Suppressor macrophage treated with lipopolysaccharide for 1 hour (primary cell): Measurements from ENCODE around the gene CES4A.
"Not testable (repeated sequence)": the region's sequence is repeated elsewhere in the genome, so short reads cannot be mapped to it uniquely, and the experiment has no call there.

ENCODE experiments used
- DNase-seq, 3 donors: peaks; one replicate each; pipeline ENCODE4 v3.0.0-alpha.2; 2020 to 2022

CES4A gene

DNA sequence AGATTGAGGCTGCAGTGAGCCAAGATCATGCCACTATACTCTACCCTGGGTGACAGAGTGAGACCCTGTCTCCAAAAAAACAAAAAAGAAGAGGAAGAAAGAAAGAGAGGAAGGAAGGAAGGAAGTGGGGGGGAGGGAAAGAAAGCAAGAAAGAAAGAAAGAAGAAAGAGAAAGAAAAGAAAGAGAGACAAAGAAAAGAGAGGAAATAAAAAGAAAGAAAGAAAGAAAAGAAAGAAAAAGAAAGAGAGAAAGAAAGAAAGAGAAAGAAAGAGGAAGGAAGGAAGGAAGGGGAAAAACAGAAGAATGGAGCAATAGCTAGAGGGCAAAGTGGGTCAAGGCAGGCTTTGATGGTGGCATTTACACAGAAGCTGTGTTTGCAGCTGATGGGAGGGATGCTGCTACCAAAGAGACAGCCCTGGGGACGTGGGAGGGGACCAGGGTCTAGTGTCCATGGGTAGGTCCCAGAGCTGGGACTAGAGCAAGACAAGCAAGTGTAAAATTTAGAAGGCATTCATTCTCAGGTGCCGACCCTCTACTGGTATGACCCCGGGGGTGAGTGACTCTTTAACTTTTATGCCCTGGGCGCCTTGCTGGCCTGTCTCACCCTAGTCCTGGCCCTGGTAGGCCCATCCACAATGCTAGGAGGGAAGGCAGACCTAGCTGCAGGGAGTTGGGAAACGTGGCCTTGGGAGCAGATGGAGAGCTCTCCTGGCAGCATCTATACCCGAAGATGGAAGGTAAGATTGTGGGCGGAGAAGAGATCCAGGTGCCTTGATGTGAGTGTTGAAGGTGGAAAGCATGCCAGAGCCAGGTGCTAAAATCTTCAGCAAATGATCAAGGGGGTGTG, 29.3 kb upstream of the CES4A start:
- DNase-seq: no peak

DNA sequence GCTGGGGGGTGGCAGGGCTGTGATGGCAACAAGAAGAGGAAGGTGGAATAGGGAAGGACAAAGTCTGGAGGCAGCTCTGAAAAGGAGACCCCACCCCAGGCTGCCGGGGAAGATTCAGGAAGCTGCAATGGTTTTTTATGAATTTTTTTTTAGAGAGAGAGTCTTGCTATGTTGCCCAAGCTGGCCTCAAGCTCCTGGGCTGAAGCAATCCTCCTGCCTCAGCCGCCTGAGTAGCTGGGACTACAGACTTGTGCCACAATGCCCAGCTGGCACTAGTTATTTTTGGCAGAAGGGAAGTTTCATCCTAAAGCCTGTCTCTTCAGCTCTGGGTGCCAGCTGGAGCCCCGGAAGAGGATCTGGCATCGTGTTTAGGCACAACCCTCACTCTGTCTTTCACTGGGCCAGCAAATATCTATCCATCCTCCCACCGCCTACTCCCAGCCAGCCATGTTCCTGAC, 28.7 kb upstream of the CES4A start:
- peak; percentile 36 to 41 (median 39) for DNase-seq

DNA sequence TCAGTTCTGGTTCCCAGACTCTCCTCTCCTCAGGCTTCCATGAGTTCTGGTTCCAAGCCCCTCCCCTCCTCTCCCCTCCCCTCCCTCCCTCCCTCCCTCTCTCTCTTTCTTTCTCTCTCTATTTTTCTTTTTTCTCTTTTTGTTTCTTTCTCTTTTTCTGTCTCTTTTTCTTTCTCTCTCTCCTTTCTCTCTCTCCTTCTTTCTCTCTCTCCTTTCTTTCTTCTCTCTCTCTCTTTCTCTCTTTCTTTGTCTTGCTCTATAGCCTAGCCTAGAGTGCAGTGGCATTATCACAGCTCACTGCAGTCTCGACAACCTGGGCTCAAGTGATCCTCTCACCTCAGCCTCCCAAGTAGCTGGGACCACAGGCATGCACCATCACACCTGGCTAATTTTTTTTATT, 28.1 kb upstream of the CES4A start:
- no peak for DNase-seq

DNA sequence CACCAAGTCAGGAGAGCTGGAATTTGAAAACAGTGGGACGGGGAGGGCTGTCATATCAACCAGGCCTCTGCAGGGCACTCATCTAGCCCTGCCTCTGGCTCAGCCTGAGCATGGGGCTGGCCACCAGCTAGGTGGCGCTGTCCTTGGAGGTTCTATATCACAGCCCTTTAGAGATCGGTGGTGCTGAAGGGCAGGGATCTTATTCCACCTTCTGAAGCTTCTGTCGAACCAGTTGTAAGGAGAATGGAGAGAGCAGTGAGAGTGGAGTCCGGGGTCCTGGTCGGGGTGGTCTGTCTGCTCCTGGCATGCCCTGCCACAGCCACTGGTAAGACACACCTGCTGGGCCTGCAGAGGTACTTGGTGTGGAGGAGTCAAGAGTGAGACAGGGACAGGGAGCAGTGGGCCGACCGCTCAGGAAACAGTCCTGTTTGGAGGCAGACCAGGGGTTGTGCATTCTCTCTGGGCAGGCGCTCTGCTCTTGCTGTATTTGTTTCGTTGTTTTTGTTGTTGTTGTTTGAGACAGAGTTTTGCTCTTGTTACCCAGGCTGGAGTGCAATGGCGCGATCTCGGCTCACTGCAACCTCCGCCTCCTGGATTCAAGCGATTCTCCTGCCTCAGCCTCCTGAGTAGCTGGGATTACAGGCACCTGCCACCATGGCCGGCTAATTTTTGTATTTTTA, 27.2 kb upstream of the CES4A start, which contains the start of gene CES3:
TSS of gene CES3 (plus strand) at position 202 of the 680 bp plus-strand sequence. CDS start at position 244, 42 bp downstream.
- peak; percentile 67 to 81 (median 70) for DNase-seq

DNA sequence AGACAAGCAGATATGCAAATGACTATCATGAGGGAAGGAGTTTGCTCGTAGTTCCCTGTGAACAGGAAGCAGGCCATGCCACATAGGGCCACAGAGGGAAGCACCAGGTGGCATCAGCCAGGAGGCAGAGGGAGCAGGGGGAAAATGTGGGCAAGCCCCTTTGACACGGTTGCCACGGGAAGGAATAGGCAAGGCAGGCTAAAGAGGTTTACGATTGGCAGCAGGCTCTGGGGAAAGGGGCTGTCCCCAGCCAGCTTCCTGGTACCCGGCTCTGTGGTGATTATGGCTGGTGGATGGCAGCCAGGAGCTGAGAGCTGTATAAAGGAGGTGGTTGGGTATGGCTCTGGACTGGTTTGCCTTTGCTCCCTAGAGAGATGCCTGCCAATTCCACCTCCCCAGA, 26.5 kb upstream of the CES4A start:
- peak; percentile 16 to 44 (median 35) for DNase-seq

DNA sequence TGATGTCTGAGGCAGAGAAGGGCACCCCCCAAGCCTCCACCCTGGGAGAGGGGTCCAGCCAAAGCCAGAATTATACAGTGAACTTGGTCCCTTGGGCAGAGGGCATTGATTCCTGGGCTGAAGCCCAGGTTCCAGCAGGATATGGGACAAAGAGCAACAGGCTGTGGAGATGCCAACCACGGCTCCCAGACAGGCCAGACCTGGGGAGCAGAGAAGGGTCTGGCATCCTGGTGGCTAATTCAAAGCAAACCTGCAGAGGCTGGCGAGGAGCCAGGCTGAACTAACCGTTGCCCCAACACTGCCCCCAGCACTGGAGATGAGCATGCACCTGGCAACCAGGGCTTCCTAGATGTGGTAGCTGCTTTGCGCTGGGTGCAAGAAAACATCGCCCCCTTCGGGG, 24.3 kb upstream of the CES4A start:
- no peak for DNase-seq

DNA sequence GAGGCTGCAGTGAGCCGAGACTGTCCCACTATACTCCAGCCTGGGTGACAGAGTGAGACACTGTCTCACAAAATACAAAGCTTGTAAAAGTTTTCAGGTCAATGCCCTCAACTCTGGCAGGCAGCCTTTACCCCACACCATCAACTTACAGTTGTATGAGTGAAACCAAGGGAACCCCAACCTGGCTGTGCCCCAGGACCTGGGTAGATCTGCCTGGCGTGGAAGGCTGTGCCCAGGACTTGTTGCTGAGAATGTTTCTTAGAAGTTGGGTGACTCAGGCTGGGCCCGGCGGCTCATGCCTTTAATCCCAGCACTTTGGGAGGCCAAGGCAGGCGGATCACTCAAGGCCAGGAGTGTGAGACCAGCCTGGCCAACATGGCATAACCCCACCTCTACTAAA, 19.5 kb upstream of the CES4A start:
- no peak for DNase-seq

DNA sequence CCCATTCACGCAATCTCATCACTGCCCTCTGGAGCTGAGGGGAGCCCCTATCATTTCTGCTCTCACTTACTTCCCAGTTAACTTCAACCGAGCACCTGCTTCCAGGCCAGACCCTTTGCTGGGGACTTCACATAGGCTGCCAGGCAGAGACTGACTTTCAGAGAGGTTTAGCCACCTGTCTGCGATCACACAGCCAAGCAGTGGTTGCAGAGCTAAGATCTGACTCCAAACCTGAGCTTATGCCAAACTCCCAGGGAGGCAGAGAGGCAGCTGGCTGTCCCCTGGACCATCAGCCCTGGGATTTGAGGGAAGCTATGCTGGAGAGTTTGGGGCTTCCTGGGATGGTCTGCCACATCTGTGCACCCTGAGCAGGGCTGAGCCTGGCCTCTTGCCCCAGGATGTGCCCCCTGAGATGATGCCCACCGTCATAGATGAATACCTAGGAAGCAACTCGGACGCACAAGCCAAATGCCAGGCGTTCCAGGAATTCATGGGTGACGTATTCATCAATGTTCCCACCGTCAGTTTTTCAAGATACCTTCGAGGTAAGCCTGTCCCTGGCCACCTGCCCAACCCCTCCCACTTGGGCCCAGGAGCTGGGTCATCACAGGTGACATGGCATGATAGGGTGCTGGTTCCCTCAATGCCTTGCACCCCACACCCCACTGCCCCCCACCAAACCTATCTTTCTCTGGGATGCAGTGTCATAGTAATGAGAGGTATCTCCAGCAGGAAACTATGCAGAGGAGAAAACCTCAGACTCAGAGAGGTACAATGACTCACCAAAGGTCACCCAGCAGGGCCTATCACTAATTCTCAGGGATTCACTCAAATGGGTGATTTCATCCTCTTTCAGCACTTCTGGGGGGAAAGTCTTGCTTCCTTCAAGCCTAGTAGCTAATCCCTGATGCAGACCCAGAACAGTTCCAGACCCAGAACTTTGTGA, 17.3 kb upstream of the CES4A start:
- peak in 1 of 3 donors; percentile 17 for DNase-seq

DNA sequence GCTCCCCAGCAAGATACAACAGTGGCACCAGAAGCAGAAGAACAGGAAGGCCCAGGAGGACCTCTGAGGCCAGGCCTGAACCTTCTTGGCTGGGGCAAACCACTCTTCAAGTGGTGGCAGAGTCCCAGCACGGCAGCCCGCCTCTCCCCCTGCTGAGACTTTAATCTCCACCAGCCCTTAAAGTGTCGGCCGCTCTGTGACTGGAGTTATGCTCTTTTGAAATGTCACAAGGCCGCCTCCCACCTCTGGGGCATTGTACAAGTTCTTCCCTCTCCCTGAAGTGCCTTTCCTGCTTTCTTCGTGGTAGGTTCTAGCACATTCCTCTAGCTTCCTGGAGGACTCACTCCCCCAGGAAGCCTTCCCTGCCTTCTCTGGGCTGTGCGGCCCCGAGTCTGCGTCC, 15.4 kb upstream of the CES4A start:
- peak in 1 of 3 donors; percentile 10 for DNase-seq

DNA sequence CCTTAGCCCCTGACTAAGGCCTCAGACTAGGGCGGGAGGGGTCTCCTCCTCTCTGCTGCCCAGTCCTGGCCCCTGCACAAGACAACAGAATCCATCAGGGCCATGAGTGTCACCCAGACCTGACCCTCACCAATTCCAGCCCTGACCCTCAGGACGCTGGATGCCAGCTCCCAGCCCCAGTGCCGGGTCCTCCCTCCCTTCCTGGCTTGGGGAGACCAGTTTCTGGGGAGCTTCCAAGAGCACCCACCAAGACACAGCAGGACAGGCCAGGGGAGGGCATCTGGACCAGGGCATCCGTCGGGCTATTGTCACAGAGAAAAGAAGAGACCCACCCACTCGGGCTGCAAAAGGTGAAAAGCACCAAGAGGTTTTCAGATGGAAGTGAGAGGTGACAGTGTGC, 14.7 kb upstream of the CES4A start:
- DNase-seq: peak in 1 of 3 donors; percentile 10

DNA sequence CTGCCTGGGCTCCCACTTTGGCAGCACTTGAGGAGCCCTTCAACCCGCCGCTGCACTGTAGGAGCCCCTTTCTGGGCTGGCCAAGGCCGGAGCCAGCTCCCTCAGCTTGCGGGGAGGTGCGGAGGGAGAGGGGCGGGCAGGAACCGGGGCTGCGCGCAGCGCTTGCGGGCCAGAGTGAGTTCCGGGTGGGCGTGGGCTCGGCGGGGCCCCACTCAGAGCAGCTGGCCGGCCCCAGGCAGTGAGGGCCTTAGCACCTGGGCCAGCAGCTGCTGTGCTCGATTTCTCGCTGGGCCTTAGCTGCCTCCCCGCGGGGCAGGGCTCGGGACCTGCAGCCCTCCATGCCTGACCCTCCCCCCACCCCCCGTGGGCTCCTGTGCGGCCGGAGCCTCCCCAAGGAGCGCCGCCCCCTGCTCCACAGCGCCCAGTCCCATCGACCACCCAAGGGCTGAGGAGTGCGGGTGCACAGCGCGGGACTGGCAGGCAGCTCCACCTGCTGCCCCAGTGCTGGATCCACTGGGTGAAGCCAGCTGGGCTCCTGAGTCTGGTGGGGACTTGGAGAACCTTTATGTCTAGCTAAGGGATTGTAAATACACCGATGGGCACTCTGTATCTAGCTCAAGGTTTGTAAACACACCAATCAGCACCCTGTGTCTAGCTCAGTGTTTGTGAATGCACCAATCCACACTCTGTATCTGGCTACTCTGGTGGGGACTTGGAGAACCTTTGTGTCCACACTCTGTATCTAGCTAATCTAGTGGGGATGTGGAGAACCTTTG, 14.0 kb upstream of the CES4A start:
- not testable (repeated sequence) for DNase-seq

DNA sequence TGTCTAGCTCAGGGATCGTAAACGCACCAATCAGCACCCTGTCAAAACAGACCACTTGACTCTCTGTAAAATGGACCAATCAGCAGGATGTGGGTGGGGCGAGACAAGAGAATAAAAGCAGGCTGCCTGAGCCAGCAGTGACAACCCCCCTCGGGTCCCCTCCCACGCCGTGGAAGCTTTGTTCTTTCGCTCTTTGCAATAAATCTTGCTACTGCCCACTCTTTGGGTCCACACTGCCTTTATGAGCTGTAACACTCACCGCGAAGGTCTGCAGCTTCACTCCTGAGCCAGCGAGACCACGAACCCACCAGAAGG, 13.5 kb upstream of the CES4A start:
- peak in 2 of 3 donors; percentile 31 to 37 for DNase-seq

DNA sequence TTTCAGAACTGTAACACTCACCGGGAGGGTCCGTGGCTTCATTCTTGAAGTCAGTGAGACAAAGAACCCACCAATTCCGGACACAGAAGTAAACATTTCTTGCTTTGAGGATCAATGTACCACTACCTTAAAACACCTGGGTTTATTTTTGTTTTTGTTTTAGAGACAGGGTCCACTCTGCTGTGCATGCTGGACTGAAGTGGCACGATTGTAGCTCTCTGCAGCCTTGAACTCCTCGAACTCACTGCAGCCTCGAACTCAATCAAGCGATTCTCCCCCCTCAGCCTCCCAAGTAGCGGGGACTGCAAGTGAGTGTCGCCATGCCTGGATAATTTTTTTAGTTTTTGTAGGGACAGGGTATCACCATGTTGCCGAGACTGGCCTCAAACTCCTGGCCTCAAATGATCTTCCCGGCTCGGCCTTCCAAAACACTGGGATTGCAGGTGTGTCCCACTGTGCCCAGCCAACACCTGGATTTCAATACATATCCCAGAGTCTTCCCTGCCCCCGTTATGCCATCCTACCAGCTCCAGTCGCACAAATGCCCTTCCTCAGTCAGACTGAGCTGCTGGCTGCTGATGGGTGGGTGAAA, 13.0 kb upstream of the CES4A start:
- DNase-seq: peak in 1 of 3 donors; percentile 12

DNA sequence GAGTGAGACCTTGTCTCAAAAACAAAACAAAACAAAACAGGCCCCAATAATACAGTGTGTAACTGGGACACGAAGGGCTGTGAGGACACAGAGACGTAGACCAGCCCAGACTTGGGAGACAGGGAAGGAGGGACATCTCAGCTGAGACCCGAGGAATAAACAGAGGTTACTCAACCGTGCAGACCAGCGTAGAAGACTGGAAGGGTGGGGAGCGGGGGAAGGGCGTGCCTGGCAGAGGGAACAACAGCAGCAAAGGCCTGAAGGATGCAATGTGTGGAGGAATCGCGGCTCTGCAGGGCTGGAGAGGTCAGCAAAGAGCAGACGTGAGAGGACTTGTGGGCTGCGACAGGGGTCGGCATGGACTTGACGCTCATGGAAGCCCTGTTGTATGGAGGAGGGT, 11.6 kb upstream of the CES4A start:
- peak in 1 of 3 donors; percentile 10 for DNase-seq

DNA sequence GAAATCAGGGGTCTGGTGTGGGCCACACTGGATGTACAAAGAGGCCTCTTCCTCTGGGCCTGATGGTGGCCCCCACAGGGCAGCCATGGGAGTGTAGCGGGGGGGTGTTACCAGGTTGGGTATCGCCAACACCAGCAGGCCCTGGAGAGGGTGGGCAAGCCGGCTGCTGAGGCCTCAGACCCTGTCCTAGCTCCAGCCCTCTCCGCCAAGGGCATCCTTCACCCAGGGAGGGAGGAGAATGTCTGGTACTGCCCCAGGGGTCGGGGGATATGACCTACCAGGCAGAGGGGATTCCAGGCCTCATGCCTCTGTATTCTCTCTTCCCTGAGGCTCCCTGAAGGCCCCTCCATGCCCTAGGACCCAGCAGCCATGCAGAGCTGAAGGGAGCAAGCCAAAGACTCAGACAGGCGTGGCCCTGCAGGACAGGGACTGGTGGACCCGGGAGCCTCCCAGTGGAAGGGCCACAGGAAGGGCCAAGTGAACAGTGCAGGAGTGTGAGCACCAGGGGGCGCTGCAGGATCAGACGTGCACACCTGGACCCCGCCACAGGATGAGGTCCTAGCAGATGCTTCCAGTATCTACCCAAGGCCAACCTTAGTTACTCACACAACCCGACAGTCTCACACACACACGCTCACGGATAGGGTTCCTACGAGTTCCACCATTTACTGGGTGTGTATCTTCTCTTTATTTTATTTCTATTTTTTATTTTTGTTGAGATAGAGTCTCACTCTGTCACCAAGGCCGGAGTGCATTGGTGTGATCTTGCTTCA, 10.9 kb upstream of the CES4A start:
- DNase-seq: peak; percentile 89 to 94 (median 91)

DNA sequence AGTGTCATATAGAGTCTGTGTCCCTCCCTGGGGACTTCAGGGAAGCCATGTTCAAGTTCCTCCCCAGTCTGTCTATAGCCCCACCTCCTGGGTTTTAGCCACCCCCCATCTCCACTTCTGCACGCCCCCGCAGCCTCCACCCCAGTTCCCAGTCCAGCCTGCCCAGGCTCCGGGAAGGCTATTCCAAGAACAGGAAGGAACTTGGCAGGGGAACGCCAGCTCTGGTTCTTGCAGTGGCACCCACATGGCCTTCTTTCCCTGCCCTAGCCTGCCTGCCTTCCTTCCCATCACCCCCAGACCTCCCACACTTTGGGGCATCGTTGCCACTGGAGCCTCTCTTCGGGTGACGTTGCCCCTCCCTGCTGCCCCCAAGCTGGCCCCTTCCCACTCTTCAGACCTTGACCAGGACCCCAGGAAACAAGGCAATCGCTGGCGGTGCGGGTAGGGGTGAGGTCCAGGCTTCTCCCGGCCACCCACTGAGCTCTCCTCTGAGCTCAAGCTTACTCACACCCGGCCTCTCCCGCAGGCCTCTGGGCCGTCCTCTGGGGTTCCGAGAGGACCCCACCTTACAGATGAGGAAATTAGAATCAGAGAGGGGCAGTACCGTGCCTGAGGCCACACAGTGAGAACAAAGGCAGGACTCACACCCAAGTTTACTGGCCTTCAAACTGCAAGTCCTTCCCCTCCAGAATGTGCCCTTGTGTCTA, 9.2 kb upstream of the CES4A start:
- peak; percentile 81 to 91 (median 81) for DNase-seq

DNA sequence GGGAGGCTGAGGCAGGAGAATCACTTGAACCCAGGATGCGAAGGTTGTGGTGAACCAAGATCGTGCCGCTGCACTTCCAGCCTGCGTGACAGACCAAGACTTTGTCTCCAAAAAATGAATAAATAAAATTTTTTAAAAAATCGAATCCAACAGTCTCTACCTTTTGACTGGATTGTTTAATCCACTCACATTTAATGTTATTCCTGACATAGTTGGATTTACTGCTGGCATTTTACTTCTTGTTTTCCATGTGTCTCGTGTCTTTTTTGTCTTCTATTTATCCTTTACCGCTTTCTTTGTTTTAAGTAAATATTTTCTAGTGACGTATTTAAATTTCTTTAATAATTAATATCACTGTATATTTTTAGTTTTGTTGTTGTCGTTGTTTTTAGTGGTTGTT, 5.4 kb upstream of the CES4A start:
- no peak for DNase-seq

DNA sequence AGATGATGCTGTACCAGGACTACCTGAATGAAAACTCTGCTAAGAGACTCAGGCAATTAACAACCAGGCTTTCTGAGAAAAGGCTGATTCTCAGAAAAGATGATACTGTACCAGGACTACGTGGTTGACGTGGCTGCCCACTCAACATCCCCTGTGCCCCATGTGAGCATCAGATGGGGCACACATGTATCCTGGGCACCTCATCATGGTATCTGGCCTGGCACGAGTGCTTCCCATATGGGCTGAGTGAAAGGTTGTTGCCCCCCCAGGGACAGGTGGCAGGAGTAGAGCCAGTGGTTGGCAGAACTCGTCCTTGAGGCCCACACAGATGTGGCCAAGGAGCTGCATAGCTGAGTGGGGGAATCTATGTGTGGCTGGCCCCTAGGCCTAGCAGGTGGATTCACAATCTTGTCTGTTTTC, 3.5 kb upstream of the CES4A start:
- DNase-seq: no peak

DNA sequence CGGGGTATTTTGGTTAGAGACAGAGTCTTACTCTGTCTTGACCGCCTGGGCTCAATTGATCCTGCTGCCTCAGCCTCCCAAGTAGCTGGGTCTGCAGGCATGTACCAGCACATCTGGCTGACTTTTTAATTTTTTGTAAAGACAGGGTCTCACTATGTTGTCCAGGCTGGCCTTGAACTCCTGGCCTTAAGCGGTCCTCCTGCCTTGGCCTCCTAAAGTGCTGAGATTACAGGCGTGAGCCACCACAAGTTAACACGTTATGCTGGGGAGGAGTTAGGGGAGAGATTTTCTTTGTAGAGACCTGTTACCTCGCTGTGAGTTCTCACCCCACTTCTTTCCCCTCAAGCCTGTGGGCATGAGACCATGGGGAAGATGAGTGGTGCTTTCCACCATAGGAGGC, 1.8 kb upstream of the CES4A start:
- DNase-seq: peak in 1 of 3 donors; percentile 15

DNA sequence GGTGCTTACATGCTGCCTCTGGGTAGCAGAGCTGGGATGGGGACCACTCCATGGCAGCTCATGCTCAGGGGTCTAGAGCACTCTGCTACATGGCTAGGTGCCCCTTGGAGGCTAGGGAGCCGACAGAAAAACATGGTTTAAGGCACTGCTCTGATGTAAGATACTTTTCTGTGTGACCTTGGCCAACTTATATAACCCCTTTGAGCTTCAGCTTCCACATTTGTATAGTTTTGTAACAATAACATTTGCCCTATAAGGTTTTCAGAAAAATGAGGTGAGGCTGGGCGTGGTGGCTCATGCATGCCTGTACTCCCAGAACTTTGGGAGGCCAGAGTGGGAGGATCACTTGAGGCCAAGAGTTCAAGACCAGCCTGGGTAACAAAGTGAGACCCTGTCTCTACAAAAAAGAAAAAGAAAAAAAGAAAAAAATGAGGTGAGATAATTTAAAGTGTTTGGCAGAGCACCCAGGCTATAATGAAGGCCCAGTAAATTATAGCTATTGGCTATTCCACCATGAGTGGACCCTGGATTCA, 3.2 kb downstream of the CES4A start:
- no peak for DNase-seq
